ENCODE measurements around the gene NMT2.

Gene NMT2

GRCh38 chr10:15180736-15181135, 12.2 kb upstream of the NMT2 start:
- no peak for DNase-seq

GRCh38 chr10:15176269-15176668, 7.8 kb upstream of the NMT2 start:
- no peak for DNase-seq

GRCh38 chr10:15175587-15175986, 7.1 kb upstream of the NMT2 start:
- no peak for DNase-seq

- DNase-seq = no peak
Observed at GRCh38 chr10:15172306-15172840, 3.9 kb upstream of the NMT2 start.

- no peak for DNase-seq
Observed at GRCh38 chr10:15169555-15170401, 1.3 kb upstream of the NMT2 start.

GRCh38 chr10:15168786-15169554, 477 bp upstream of the NMT2 start:
- DNase-seq = peak; percentile 92 to 97

GRCh38 chr10:15167411-15168290, 842 bp downstream of the NMT2 start:
- peak; percentile 13 to 15 for DNase-seq

GRCh38 chr10:15166325-15166724, 2.2 kb downstream of the NMT2 start:
- DNase-seq = no peak

GRCh38 chr10:15163253-15163828, 5.2 kb downstream of the NMT2 start:
- DNase-seq = peak; percentile 55 to 83

GRCh38 chr10:15158972-15159371, 9.5 kb downstream of the NMT2 start:
- DNase-seq = no peak

- no peak for DNase-seq
Observed at GRCh38 chr10:15158448-15158847, 10.0 kb downstream of the NMT2 start.

GRCh38 chr10:15155978-15156656, 12.4 kb downstream of the NMT2 start:
- DNase-seq = no peak

GRCh38 chr10:15152556-15152955, 15.9 kb downstream of the NMT2 start:
- no peak for DNase-seq

GRCh38 chr10:15150563-15150962, 17.9 kb downstream of the NMT2 start:
- no peak for DNase-seq

- no peak for DNase-seq
Observed at GRCh38 chr10:15149042-15149771, 19.3 kb downstream of the NMT2 start.

- DNase-seq = no peak
Observed at GRCh38 chr10:15147594-15148392, 20.7 kb downstream of the NMT2 start.

GRCh38 chr10:15146366-15146765, 22.1 kb downstream of the NMT2 start:
- no peak for DNase-seq

- no peak for DNase-seq
Observed at GRCh38 chr10:15144788-15145187, 23.7 kb downstream of the NMT2 start.

- DNase-seq = no peak
Observed at GRCh38 chr10:15141136-15142054, 27.1 kb downstream of the NMT2 start.
